HL-60 (cell line): ENCODE measurements around the gene RELB.

Source experiments
- CTCF ChIP-seq: IDR thresholded peaks from one replicate; pipeline ENCODE4 v1.5.1; 2011; ENCODE audit warnings: low read length, control low read depth, inconsistent platforms; ENCODE audit not compliant: insufficient read depth
- GABPA ChIP-seq: IDR thresholded peaks from 2 replicates; pipeline ENCODE4 v1.6.1; 2012; ENCODE audit warnings: low read depth
- POLR2AphosphoS5 ChIP-seq: IDR thresholded peaks from 2 replicates; pipeline ENCODE4 v1.6.1; 2012; ENCODE audit warnings: low read depth
- REST ChIP-seq: IDR thresholded peaks from 2 replicates; pipeline ENCODE4 v1.6.1; 2012; ENCODE audit warnings: low read depth; ENCODE audit not compliant: insufficient replicate concordance
- SPI1 ChIP-seq: IDR thresholded peaks from 2 replicates; pipeline ENCODE4 v1.6.1; 2012; ENCODE audit warnings: low read depth, mild to moderate bottlenecking, borderline replicate concordance

- TF ChIP-seq POLR2AphosphoS5 = no peak
- no peak for TF ChIP-seq CTCF
- no peak for TF ChIP-seq REST
- no peak for TF ChIP-seq SPI1
- TF ChIP-seq GABPA = no peak
Observed at GRCh38 chr19:45025264-45025663, 24.0 kb downstream of the RELB start.
